ENCODE results near the gene SBNO2. TPM values are rescaled to one million over a fixed set of nuclear protein-coding genes. Genes with fewer than 3 reads are reported as not detected.

SBNO2 gene
- total and polyA plus RNA-seq, 7 experiments from 2014 or later, result 1.7 to 137 (median 93.5) TPM

DNA sequence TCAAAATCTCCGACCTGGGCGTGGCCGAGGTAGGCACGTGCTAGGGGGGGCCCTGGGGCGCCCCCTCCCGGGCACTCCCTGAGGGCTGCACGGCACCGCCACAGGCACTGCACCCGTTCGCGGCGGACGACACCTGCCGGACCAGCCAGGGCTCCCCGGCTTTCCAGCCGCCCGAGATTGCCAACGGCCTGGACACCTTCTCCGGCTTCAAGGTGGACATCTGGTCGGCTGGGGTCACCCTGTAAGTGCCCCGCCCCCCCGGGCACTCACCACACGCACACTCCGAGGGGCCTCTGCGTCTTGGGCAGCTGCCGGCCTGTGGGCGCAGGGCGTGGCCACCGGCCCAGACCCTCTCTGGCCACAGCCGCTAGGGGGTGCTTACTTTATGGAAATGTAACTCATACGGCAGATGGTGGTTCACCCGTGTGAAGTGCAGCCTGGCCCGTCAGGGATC, 46.4 kb upstream of the SBNO2 start:
- H3K27me3 ChIP-seq (ENCODE audit: control insufficient read depth in 2 of 2, insufficient read depth in 2 of 2, low read length in 2 of 2), result no peaks in the 10 kb centered on the region
- Mint-ChIP-seq H3K36me3 (peaks cover 0 to 1% (median 0%) of the 10 kb centered on the region in 5 donors), H3K9me3 (no peaks in the 10 kb centered on the region), H3K27me3 (no peaks in the 10 kb centered on the region), H3K4me3 (no peak overlapping the region), H3K4me1 (peaks cover 0 to 6% (median 0%) of the 10 kb centered on the region in 7 donors), H3K27ac (no peak overlapping the region)
- no peak for DNase-seq
- H3K36me3 ChIP-seq (ENCODE audit: control insufficient read depth in 2 of 3, insufficient read depth in 3 of 3, low read length in 3 of 3), result peaks cover 0 to 64% (median 5%) of the 10 kb centered on the region in 3 experiments
- H3K4me1 ChIP-seq (ENCODE audit: control insufficient read depth in 2 of 2, insufficient read depth in 2 of 2, low read length in 2 of 2), result no peaks in the 10 kb centered on the region
- no peak overlapping the region for H3K4me3 ChIP-seq (ENCODE audit: low read length)
- ChIA-PET POLR2A (interaction anchor here (1.1 kb wide), 1 partner anchor 49 kb away, joined by 3 read pairs; the partner anchor contains the start of gene CIRBP), CTCF (no interaction called here)
- H3K9me3 ChIP-seq (ENCODE audit: control insufficient read depth in 2 of 3, low read length in 3 of 3), result no peaks in the 10 kb centered on the region
- H3K27ac ChIP-seq (ENCODE audit: low read depth, low read length), result no peak overlapping the region
- intact Hi-C loops (cut with micrococcal nuclease), result no loop called here
- no peak for ATAC-seq

DNA sequence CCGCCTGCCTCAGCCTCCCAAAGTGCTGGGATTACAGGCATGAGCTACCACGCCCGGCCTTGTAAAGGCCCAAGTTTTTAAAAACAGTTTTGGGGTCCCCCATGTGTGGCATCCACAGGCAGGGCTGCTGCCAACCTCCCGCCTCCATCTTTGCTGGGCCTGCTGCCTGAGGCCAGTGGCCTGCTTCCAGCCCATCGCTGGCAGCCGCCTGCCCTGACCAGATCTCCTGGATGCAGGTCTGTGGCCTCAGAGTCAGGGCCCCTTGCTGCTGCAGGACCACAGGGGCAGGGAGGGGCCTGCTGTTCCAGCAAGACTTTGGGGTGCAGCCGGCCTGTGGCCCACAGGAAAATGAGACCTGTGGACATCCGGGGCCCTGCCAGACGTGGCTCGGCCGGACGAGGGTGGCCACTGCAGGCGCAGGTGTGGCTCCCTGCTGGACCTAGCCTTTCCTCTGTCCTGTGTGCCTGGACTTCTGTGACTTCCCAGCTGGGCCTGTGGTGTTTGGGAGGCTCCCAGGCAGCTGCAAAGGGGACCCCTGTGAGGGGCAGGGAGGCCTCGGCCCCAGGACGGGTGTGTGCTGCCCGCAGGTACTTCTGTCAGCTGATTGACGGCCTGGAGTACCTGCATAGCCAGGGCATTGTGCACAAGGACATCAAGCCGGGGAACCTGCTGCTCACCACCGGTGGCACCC, 45.9 kb upstream of the SBNO2 start:
- ChIA-PET CTCF (no interaction called here), POLR2A (interaction anchor here (0.7 kb wide), 1 partner anchor 200 kb away, joined by 3 read pairs; no protein-coding TSS in a partner anchor)
- Histone ChIP-seq H3K36me3 (ENCODE audit: control insufficient read depth in 2 of 3, insufficient read depth in 3 of 3, low read length in 3 of 3) (peaks cover 0 to 65% (median 5%) of the 10 kb centered on the region in 3 experiments), H3K4me1 (ENCODE audit: control insufficient read depth in 2 of 2, insufficient read depth in 2 of 2, low read length in 2 of 2) (no peaks in the 10 kb centered on the region), H3K4me3 (ENCODE audit: low read length) (no peak overlapping the region), H3K9me3 (ENCODE audit: control insufficient read depth in 2 of 3, low read length in 3 of 3) (no peaks in the 10 kb centered on the region), H3K27me3 (ENCODE audit: control insufficient read depth in 2 of 2, insufficient read depth in 2 of 2, low read length in 2 of 2) (no peaks in the 10 kb centered on the region), H3K27ac (ENCODE audit: low read depth, low read length) (no peak overlapping the region)
- no peak for DNase-seq
- peaks cover 0 to 1% (median 0%) of the 10 kb centered on the region in 5 donors for H3K36me3 Mint-ChIP-seq
- intact Hi-C loops (cut with micrococcal nuclease), result no loop called here
- no peak overlapping the region for H3K4me3 Mint-ChIP-seq
- H3K27ac Mint-ChIP-seq, result no peak overlapping the region
- no peaks in the 10 kb centered on the region for H3K9me3 Mint-ChIP-seq
- ATAC-seq, result no peak
- peaks cover 0 to 6% (median 0%) of the 10 kb centered on the region in 7 donors for H3K4me1 Mint-ChIP-seq
- no peaks in the 10 kb centered on the region for H3K27me3 Mint-ChIP-seq

DNA sequence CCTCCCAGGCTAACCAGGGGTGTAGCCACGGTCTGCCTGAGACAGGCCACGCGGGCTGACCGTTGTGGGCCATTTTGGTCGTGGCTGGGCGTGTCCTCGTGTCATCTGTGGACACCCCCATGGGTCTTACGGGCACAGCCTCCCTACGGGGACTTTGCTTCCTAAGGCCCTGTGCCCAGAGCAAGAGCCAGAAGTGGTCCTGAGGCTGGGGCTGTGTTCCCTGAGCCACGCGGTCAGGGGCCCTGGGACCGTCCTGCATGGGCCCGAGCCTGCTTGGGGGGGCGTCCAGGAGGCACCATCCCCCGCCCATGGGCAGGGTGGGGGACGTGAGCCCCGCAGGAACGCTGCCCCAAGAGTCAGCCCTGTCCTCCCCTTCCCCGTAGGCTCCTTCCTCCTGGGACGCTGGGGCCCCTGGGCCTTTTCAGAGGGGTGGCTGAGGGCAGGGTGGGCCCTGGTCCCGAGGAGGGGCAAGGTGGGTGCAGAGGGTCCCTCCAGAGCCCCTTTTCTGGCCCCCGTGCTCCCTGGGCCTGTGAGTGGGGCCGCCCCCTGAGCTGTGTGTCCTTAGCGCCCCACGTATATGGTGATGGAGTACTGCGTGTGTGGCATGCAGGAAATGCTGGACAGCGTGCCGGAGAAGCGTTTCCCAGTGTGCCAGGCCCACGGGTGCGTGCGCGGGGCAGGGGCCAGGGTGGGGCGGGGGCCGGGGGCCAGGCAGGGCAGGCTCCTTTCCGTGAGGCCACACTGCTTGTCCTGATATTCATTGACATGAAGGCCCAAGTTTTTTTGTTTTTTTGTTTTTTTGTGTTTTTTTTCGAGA, 44.9 kb upstream of the SBNO2 start:
- Mint-ChIP-seq H3K4me3 (no peak overlapping the region), H3K4me1 (peaks cover 4 to 10% (median 5%) of the 10 kb centered on the region in 7 donors), H3K27me3 (no peaks in the 10 kb centered on the region), H3K9me3 (peaks cover 0 to 1% (median 0%) of the 10 kb centered on the region in 11 donors), H3K36me3 (peaks cover 0 to 1% (median under 1%) of the 10 kb centered on the region in 5 donors), H3K27ac (no peak overlapping the region)
- no peaks in the 10 kb centered on the region for H3K9me3 ChIP-seq (ENCODE audit: control insufficient read depth in 2 of 3, low read length in 3 of 3)
- peaks cover 0 to 56% (median 5%) of the 10 kb centered on the region in 3 experiments for H3K36me3 ChIP-seq (ENCODE audit: control insufficient read depth in 2 of 3, insufficient read depth in 3 of 3, low read length in 3 of 3)
- intact Hi-C loops (cut with micrococcal nuclease), result no loop called here
- no peak overlapping the region for H3K27ac ChIP-seq (ENCODE audit: low read depth, low read length)
- CTCF ChIA-PET, result no interaction called here
- peaks cover 3 to 8% of the 10 kb centered on the region in 2 donors for H3K4me1 ChIP-seq (ENCODE audit: control insufficient read depth in 2 of 2, insufficient read depth in 2 of 2, low read length in 2 of 2)
- DNase-seq (no peak), ATAC-seq (no peak)
- H3K27me3 ChIP-seq (ENCODE audit: control insufficient read depth in 2 of 2, insufficient read depth in 2 of 2, low read length in 2 of 2), result no peaks in the 10 kb centered on the region
- POLR2A ChIA-PET, result interaction anchor here (0.7 kb wide), 1 partner anchor 199 kb away, joined by 3 read pairs; no protein-coding TSS in a partner anchor
- H3K4me3 ChIP-seq (ENCODE audit: low read length), result no peak overlapping the region

DNA sequence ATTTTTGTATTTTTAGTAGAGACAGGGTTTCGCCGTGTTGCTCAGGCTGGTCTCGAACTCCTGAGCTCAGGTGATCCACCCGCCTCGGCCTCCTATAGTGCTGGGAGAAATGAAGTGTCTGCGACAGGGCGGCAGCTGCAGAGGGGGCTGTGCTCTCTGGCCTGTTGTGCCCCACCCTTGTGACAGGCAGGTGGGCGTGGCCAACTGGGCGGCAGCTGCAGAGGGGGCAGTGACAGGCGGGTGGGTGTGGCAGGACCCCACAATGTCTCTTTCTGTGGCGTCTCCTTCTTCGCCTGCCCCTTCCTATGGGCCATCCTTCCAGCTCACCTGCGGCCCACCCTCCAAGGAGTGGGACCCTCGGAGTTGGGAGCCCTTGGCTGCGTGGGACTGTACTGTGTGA, 43.3 kb upstream of the SBNO2 start:
- intact Hi-C loops (cut with micrococcal nuclease), result no loop called here
- Histone ChIP-seq H3K27me3 (ENCODE audit: control insufficient read depth in 2 of 2, insufficient read depth in 2 of 2, low read length in 2 of 2) (no peaks in the 10 kb centered on the region), H3K4me1 (ENCODE audit: control insufficient read depth in 2 of 2, insufficient read depth in 2 of 2, low read length in 2 of 2) (peaks cover 12 to 16% of the 10 kb centered on the region in 2 donors), H3K36me3 (ENCODE audit: control insufficient read depth in 2 of 3, insufficient read depth in 3 of 3, low read length in 3 of 3) (peaks cover 0 to 40% (median 5%) of the 10 kb centered on the region in 3 experiments), H3K4me3 (ENCODE audit: low read length) (no peak overlapping the region), H3K27ac (ENCODE audit: low read depth, low read length) (no peak overlapping the region), H3K9me3 (ENCODE audit: control insufficient read depth in 2 of 3, low read length in 3 of 3) (no peaks in the 10 kb centered on the region)
- Mint-ChIP-seq H3K27ac (peak overlapping the region in 1 of 9 donors; percentile 47), H3K9me3 (peaks cover 0 to 2% (median 0%) of the 10 kb centered on the region in 11 donors), H3K4me1 (peaks cover 13 to 21% (median 14%) of the 10 kb centered on the region in 7 donors), H3K4me3 (no peak overlapping the region), H3K27me3 (no peaks in the 10 kb centered on the region), H3K36me3 (peaks cover 0 to 7% (median 5%) of the 10 kb centered on the region in 5 donors)
- DNase-seq (no peak), ATAC-seq (no peak)
- POLR2A ChIA-PET, result no interaction called here
- CTCF ChIA-PET, result no interaction called here

DNA sequence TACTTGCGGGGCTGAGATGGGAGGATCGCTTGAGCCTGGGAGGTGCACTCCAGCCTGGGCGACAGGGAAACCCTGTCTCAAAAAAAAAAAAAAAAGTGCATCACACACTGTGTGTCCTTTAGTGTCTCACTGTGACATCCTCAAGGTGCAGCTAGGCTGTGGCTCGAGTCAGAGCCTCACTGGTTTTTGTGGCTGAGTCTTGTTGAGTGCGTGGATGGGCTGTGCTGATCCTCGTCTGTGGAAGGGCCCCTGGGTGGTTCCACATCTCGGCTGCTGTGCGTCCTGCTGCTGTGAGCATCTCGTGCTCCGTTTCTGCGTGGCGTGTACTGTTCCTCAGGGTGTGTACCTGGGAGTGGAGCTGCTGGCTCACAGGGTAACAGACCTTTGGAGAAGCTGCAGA, 42.7 kb upstream of the SBNO2 start:
- intact Hi-C loops (cut with micrococcal nuclease), result no loop called here
- ChIA-PET POLR2A (no interaction called here), CTCF (no interaction called here)
- DNase-seq (no peak), ATAC-seq (no peak)
- Histone ChIP-seq H3K9me3 (ENCODE audit: control insufficient read depth in 2 of 3, low read length in 3 of 3) (no peaks in the 10 kb centered on the region), H3K36me3 (ENCODE audit: control insufficient read depth in 2 of 3, insufficient read depth in 3 of 3, low read length in 3 of 3) (peaks cover 0 to 34% (median 5%) of the 10 kb centered on the region in 3 experiments), H3K27me3 (ENCODE audit: control insufficient read depth in 2 of 2, insufficient read depth in 2 of 2, low read length in 2 of 2) (no peaks in the 10 kb centered on the region), H3K4me1 (ENCODE audit: control insufficient read depth in 2 of 2, insufficient read depth in 2 of 2, low read length in 2 of 2) (peaks cover 12 to 16% of the 10 kb centered on the region in 2 donors), H3K4me3 (ENCODE audit: low read length) (no peak overlapping the region), H3K27ac (ENCODE audit: low read depth, low read length) (no peak overlapping the region)
- Mint-ChIP-seq H3K36me3 (peaks cover 0 to 7% (median 5%) of the 10 kb centered on the region in 5 donors), H3K4me1 (peaks cover 14 to 21% (median 15%) of the 10 kb centered on the region in 7 donors), H3K27ac (no peak overlapping the region), H3K9me3 (peaks cover 0 to 2% (median 0%) of the 10 kb centered on the region in 11 donors), H3K4me3 (no peak overlapping the region), H3K27me3 (no peaks in the 10 kb centered on the region)

DNA sequence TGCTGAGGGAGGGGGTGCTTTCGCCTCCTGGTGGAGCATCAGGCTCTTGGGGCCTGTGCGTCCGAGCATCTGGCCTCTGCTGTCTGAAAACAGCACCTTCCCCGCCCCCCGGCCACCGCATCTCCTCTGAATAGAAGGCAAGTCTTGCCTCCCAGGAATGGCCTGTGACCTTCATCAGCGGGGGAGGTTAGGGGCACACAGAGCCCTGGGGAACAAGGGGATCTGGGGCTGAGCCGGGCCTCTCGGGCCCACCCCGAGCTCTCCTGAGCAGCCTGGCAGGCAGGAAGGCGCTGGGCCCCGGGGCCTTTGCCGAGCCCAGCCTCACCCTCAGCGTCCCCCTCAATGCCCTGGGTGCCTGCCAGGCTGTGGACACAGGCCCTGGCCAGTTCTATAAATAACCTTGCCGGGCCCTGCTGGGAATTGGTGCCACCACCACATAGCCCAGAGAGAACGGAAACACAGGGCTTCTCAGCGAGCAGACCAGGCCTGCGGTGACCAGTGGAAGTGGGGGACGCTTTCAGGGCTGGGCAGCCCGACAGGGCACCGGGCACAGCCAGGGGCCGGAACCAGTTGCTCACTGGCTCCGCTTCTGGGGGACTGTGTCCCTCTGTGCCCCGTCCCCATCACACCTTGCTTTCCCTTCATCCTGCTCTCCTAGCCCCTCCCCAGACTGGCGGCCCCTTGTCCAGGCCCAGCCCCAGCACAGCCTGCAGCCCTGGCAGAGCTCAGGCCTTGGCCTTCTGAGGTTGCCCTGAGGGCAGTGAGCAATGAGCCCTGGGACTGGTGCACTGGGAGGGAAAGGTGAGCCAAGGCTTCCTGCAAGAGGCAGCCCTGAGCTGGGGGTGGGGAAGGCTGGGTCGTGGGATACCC, 41.0 kb upstream of the SBNO2 start:
- peaks cover 18 to 29% (median 23%) of the 10 kb centered on the region in 7 donors for H3K4me1 Mint-ChIP-seq
- no peaks in the 10 kb centered on the region for H3K27me3 Mint-ChIP-seq
- Histone ChIP-seq H3K4me3 (ENCODE audit: low read length) (no peak overlapping the region), H3K4me1 (ENCODE audit: control insufficient read depth in 2 of 2, insufficient read depth in 2 of 2, low read length in 2 of 2) (peaks cover 12 to 20% of the 10 kb centered on the region in 2 donors), H3K9me3 (ENCODE audit: control insufficient read depth in 2 of 3, low read length in 3 of 3) (no peaks in the 10 kb centered on the region), H3K27ac (ENCODE audit: low read depth, low read length) (no peak overlapping the region), H3K36me3 (ENCODE audit: control insufficient read depth in 2 of 3, insufficient read depth in 3 of 3, low read length in 3 of 3) (peaks cover 0 to 19% (median 0%) of the 10 kb centered on the region in 3 experiments), H3K27me3 (ENCODE audit: control insufficient read depth in 2 of 2, insufficient read depth in 2 of 2, low read length in 2 of 2) (no peaks in the 10 kb centered on the region)
- DNase-seq, result no peak
- no peak overlapping the region for H3K27ac Mint-ChIP-seq
- ATAC-seq, result no peak
- intact Hi-C loops (cut with micrococcal nuclease), result no loop called here
- no peak overlapping the region for H3K4me3 Mint-ChIP-seq
- ChIA-PET POLR2A (interaction anchor here (1.8 kb wide), 1 partner anchor 84 kb away, joined by 5 read pairs; no protein-coding TSS in a partner anchor), CTCF (no interaction called here)
- peaks cover 0 to 2% (median 0%) of the 10 kb centered on the region in 11 donors for H3K9me3 Mint-ChIP-seq
- H3K36me3 Mint-ChIP-seq, result peaks cover 0 to 10% (median 5%) of the 10 kb centered on the region in 5 donors

Measured in naive thymus-derived CD4-positive, alpha-beta T cell (primary cell).